Gastrocnemius medialis (tissue), 4 donors: ENCODE data around the gene SGCD. TPM values are rescaled to one million over a fixed set of nuclear protein-coding genes. Genes with fewer than 3 reads are reported as not detected.

Experiments used
- ATAC-seq, 2 donors: fragments of 150-250 bp; one replicate each; pipeline ENCODE4 v1.9.1; 2016
- DNase-seq, 2 donors: peaks; one replicate each; pipeline ENCODE4 v3.0.0-alpha.2; 2019
- H3K27ac ChIP-seq, 4 donors: fragments of 200-600 bp; sonication (generic); 1 replicate in 1 of 4; 2 replicates in 3 of 4; pipeline ENCODE4 v1.5.1; 2016 to 2018; ENCODE audit warnings: mild to moderate bottlenecking in 2 of 4, moderate library complexity in 1 of 4
- H3K27me3 ChIP-seq, 3 donors: fragments of 200-600 bp; sonication (generic) in 2 of 3; 1 replicate in 1 of 3; 2 replicates in 2 of 3; pipeline versions ENCODE4 v1.5.1 to v1.6.0; 2016 to 2019; ENCODE audit warnings: mild to moderate bottlenecking in 1 of 3, moderate library complexity in 1 of 3
- H3K36me3 ChIP-seq, 2 donors: fragments of 200-600 bp; sonication (generic) in 1 of 2; one replicate each; pipeline ENCODE4 v1.5.1; 2017 to 2018
- H3K4me1 ChIP-seq, 2 donors: fragments of 200-600 bp; sonication (generic) in 1 of 2; one replicate each; pipeline ENCODE4 v1.5.1; 2016 to 2017; ENCODE audit warnings: mild to moderate bottlenecking in 2 of 2
- H3K4me3 ChIP-seq, 4 donors: fragments of 200-600 bp; sonication (generic) in 3 of 4; 1 replicate in 1 of 4; 2 replicates in 3 of 4; pipeline ENCODE4 v1.5.1; 2016 to 2019; ENCODE audit warnings: mild to moderate bottlenecking in 2 of 4
- H3K9me3 ChIP-seq, 3 donors: fragments of 200-600 bp; sonication (generic) in 2 of 3; 1 replicate in 1 of 3; 2 replicates in 2 of 3; pipeline ENCODE4 v1.5.1; 2016 to 2019
- CTCF ChIP-seq, 5 experiments: fragments of 450-650 bp in 3 of 5; fragments of 200-600 bp in 2 of 5; sonication (generic) in 2 of 5; IDR thresholded peaks in 4 of 5; conservative IDR thresholded peaks in 1 of 5; 1 replicate in 4 of 5; 2 replicates in 1 of 5; pipeline ENCODE4 v1.5.1; 2016 to 2019; ENCODE audit warnings: antibody characterized with exemption in 5 of 5, mild to moderate bottlenecking in 3 of 5, moderate library complexity in 3 of 5
- POLR2A ChIP-seq, 2 donors: fragments of 450-650 bp; IDR thresholded peaks; one replicate each; pipeline ENCODE4 v1.6.1; 2017; ENCODE audit warnings: antibody characterized with exemption in 2 of 2, mild to moderate bottlenecking in 2 of 2, moderate library complexity in 2 of 2
- in situ Hi-C, 4 donors: fragments of 200-750 bp; cut with MboI; loops; one replicate each; pipeline versions ENCODE4 v1.15.0 to v1.8.0; 2017; ENCODE audit warnings: low sequenced_read_pairs in 4 of 4
- intact Hi-C: fragments of 100-400 bp; cut with DNase I; formaldehyde crosslinking; loops from one replicate; pipeline ENCODE4 v1.15.1; 2023; ENCODE audit warnings: low total_unique reads
- total RNA-seq, 4 donors: library from RNA; depleted of rRNA; stranded (reverse); fragments of >200 nt; gene quantifications; one replicate each; pipeline versions ENCODE4 v1.1.0 to v1.2.3, GENCODE V29; 2016

Gene SGCD
- total RNA-seq, 4 donors from 2014 or later: 8.2 to 53.5 (median 35.8) TPM

GRCh38 chr5:156588306-156588705, 261.3 kb downstream of the SGCD start:
- H3K4me3 ChIP-seq: no peak overlapping the region
- DNase-seq: no peak
- no peaks in the 10 kb centered on the region for H3K27me3 ChIP-seq
- ATAC-seq: no peak
- H3K36me3 ChIP-seq: no peaks in the 10 kb centered on the region
- in situ Hi-C loops: no loop called here
- H3K27ac ChIP-seq: no peak overlapping the region
- no peak for TF ChIP-seq CTCF (IDR thresholded peaks at IDR 0.05 in 4 of 5, conservative IDR thresholded peaks at IDR 0.05 in 1 of 5)
- no peak for TF ChIP-seq POLR2A (IDR thresholded peaks at IDR 0.05)
- intact Hi-C loops: no loop called here
- no peaks in the 10 kb centered on the region for H3K9me3 ChIP-seq
- peaks cover 23 to 37% of the 10 kb centered on the region in 2 donors for H3K4me1 ChIP-seq

- intact Hi-C loops (no loop called here), in situ Hi-C loops (no loop called here)
- Histone ChIP-seq H3K9me3 (no peaks in the 10 kb centered on the region), H3K27ac (peak overlapping the region in 1 of 4 donors; percentile 2), H3K36me3 (no peaks in the 10 kb centered on the region), H3K4me3 (no peak overlapping the region), H3K27me3 (no peaks in the 10 kb centered on the region), H3K4me1 (peaks cover 15 to 30% of the 10 kb centered on the region in 2 donors)
- no peak for DNase-seq
- ATAC-seq: no peak
- TF ChIP-seq POLR2A (IDR thresholded peaks at IDR 0.05): no peak
- TF ChIP-seq CTCF (IDR thresholded peaks at IDR 0.05 in 4 of 5, conservative IDR thresholded peaks at IDR 0.05 in 1 of 5): no peak
Measured at GRCh38 chr5:156589104-156589945, 262.4 kb downstream of the SGCD start.

- Histone ChIP-seq H3K27ac (no peak overlapping the region), H3K4me1 (peaks cover 10 to 30% of the 10 kb centered on the region in 2 donors), H3K36me3 (no peaks in the 10 kb centered on the region), H3K27me3 (no peaks in the 10 kb centered on the region), H3K9me3 (no peaks in the 10 kb centered on the region), H3K4me3 (no peak overlapping the region)
- intact Hi-C loops (loop anchor here (10.0 kb wide), 1 partner anchor 1735 kb away; the partner anchor contains the start of genes CNOT8 and FAXDC2), in situ Hi-C loops (no loop called here)
- ATAC-seq: no peak
- TF ChIP-seq CTCF (IDR thresholded peaks at IDR 0.05 in 4 of 5, conservative IDR thresholded peaks at IDR 0.05 in 1 of 5): no peak
- TF ChIP-seq POLR2A (IDR thresholded peaks at IDR 0.05): no peak
- no peak for DNase-seq
Measured at GRCh38 chr5:156589946-156590216, 262.9 kb downstream of the SGCD start.

GRCh38 chr5:156590978-156591377, 264.0 kb downstream of the SGCD start:
- TF ChIP-seq POLR2A (IDR thresholded peaks at IDR 0.05) (no peak), CTCF (IDR thresholded peaks at IDR 0.05 in 4 of 5, conservative IDR thresholded peaks at IDR 0.05 in 1 of 5) (no peak)
- no peaks in the 10 kb centered on the region for H3K9me3 ChIP-seq
- no peak overlapping the region for H3K4me3 ChIP-seq
- intact Hi-C loops (loop anchor here (10.0 kb wide), 1 partner anchor 1736 kb away; the partner anchor contains the start of genes CNOT8 and FAXDC2), in situ Hi-C loops (no loop called here)
- H3K27ac ChIP-seq: no peak overlapping the region
- no peak for ATAC-seq
- DNase-seq: no peak
- no peaks in the 10 kb centered on the region for H3K27me3 ChIP-seq
- H3K36me3 ChIP-seq: no peaks in the 10 kb centered on the region
- peaks cover 10 to 33% of the 10 kb centered on the region in 2 donors for H3K4me1 ChIP-seq
